DOHH2 (cell line): ENCODE data around the gene MMAB.

ENCODE experiments used
- H3F3A ChIP-seq: fragments of 200-600 bp; sonication (generic), shearing (Covaris generic); 2 replicates; pipeline ENCODE4 v1.6.0; 2016; ENCODE audit warnings: antibody characterized with exemption, mild to moderate bottlenecking; ENCODE audit not compliant: control insufficient read depth, insufficient read depth
- H3K27ac ChIP-seq: fragments of 200-600 bp; sonication (generic); 2 replicates; pipeline ENCODE4 v1.5.1; 2014; ENCODE audit warnings: low read depth, mild to moderate bottlenecking, low read length, moderate library complexity
- H3K27me3 ChIP-seq: fragments of 200-600 bp; sonication (generic); 2 replicates; pipeline ENCODE4 v1.6.1; 2014; ENCODE audit warnings: mild to moderate bottlenecking, low read length, mixed read lengths; ENCODE audit not compliant: control insufficient read depth
- H3K36me3 ChIP-seq: fragments of 200-600 bp; sonication (generic); 2 replicates; pipeline ENCODE4 v1.6.1; 2014; ENCODE audit warnings: mild to moderate bottlenecking, low read length, moderate library complexity, mixed read lengths; ENCODE audit not compliant: control insufficient read depth
- H3K4me1 ChIP-seq: fragments of 200-600 bp; sonication (generic); 2 replicates; pipeline ENCODE4 v1.6.1; 2014; ENCODE audit warnings: mild to moderate bottlenecking, low read length, mixed read lengths; ENCODE audit not compliant: control insufficient read depth
- H3K4me2 ChIP-seq: fragments of 200-600 bp; sonication (generic); 2 replicates; pipeline ENCODE4 v1.6.0; 2014; ENCODE audit warnings: mild to moderate bottlenecking, low read length, moderate library complexity
- H3K4me3 ChIP-seq: fragments of 200-600 bp; sonication (generic); 2 replicates; pipeline ENCODE4 v1.5.1; 2014; ENCODE audit warnings: mild to moderate bottlenecking, low read length, mixed read lengths
- H3K79me2 ChIP-seq: fragments of 200-600 bp; sonication (generic); 2 replicates; pipeline ENCODE4 v1.6.1; 2014; ENCODE audit warnings: mild to moderate bottlenecking, low read length, mixed read lengths; ENCODE audit not compliant: control insufficient read depth
- H3K9me2 ChIP-seq: fragments of 200-600 bp; sonication (generic); replicated peaks from 2 replicates; pipeline ENCODE4 v1.6.1; 2014; ENCODE audit warnings: mild to moderate bottlenecking, low read length, mixed read lengths; ENCODE audit not compliant: control insufficient read depth
- H3K9me3 ChIP-seq: fragments of 200-600 bp; sonication (generic); 2 replicates; pipeline ENCODE4 v1.6.1; 2014; ENCODE audit warnings: antibody characterized with exemption, low read length, mixed read lengths; ENCODE audit not compliant: control insufficient read depth, insufficient read depth
- H4K20me1 ChIP-seq: fragments of 200-600 bp; sonication (generic); 2 replicates; pipeline ENCODE4 v1.6.0; 2014; ENCODE audit warnings: low read depth, mild to moderate bottlenecking, antibody characterized with exemption, low read length, moderate library complexity; ENCODE audit not compliant: control insufficient read depth, insufficient read depth
- CTCF ChIP-seq: fragments of 200-600 bp; sonication (generic); IDR thresholded peaks from one replicate; pipeline ENCODE4 v1.5.1; 2014; ENCODE audit warnings: antibody characterized with exemption, mild to moderate bottlenecking, low read depth, low read length; ENCODE audit not compliant: poor library complexity, severe bottlenecking
- EZH2phosphoT487 ChIP-seq: fragments of 200-600 bp; sonication (generic); IDR thresholded peaks from 2 replicates; pipeline ENCODE4 v1.6.1; 2017; ENCODE audit warnings: borderline replicate concordance, mild to moderate bottlenecking, antibody characterized with exemption, low read length, moderate library complexity, mixed read lengths

Gene MMAB

GRCh38 chr12:109581856-109582255 is 8.6 kb upstream of the MMAB start:
- no peak overlapping the region for H3K4me3 ChIP-seq
- no peak overlapping the region for H3K4me2 ChIP-seq
- H3K36me3 ChIP-seq: peaks cover 80% of the 10 kb centered on the region
- no peaks in the 10 kb centered on the region for H3F3A ChIP-seq
- no peak overlapping the region for H3K27ac ChIP-seq
- H3K9me2 ChIP-seq: no peaks in the 10 kb centered on the region
- no peaks in the 10 kb centered on the region for H3K4me1 ChIP-seq
- H4K20me1 ChIP-seq: no peaks in the 10 kb centered on the region; the same call in 1 of the 2 replicates
- no peak for TF ChIP-seq CTCF
- no peaks in the 10 kb centered on the region for H3K9me3 ChIP-seq
- peaks cover 7% of the 10 kb centered on the region for H3K79me2 ChIP-seq
- no peaks in the 10 kb centered on the region for H3K27me3 ChIP-seq

GRCh38 chr12:109581334-109581691 is 8.0 kb upstream of the MMAB start:
- no peak overlapping the region for H3K4me2 ChIP-seq
- H3K4me3 ChIP-seq: no peak overlapping the region
- peaks cover 78% of the 10 kb centered on the region for H3K36me3 ChIP-seq
- no peak for TF ChIP-seq EZH2phosphoT487
- TF ChIP-seq CTCF: no peak
- no peaks in the 10 kb centered on the region for H3K4me1 ChIP-seq
- H4K20me1 ChIP-seq: no peaks in the 10 kb centered on the region; the same call in 1 of the 2 replicates
- no peaks in the 10 kb centered on the region for H3F3A ChIP-seq
- no peaks in the 10 kb centered on the region for H3K9me3 ChIP-seq
- H3K79me2 ChIP-seq: peaks cover 7% of the 10 kb centered on the region
- no peak overlapping the region for H3K27ac ChIP-seq
- no peaks in the 10 kb centered on the region for H3K27me3 ChIP-seq
- H3K9me2 ChIP-seq: no peaks in the 10 kb centered on the region

- peaks cover 79% of the 10 kb centered on the region for H3K36me3 ChIP-seq
Observed at GRCh38 chr12:109580684-109581333, 7.5 kb upstream of the MMAB start.

More at GRCh38 chr12:109580684-109581333, 7.5 kb upstream of the MMAB start:
- Histone ChIP-seq H3K4me3 (no peak overlapping the region), H3K9me3 (no peaks in the 10 kb centered on the region), H3F3A (no peaks in the 10 kb centered on the region), H3K4me2 (no peak overlapping the region), H3K9me2 (no peaks in the 10 kb centered on the region), H3K4me1 (no peaks in the 10 kb centered on the region), H4K20me1 (no peaks in the 10 kb centered on the region; the same call in 1 of the 2 replicates), H3K27me3 (no peaks in the 10 kb centered on the region), H3K27ac (no peak overlapping the region), H3K79me2 (peaks cover 8% of the 10 kb centered on the region)
- TF ChIP-seq CTCF (no peak), EZH2phosphoT487 (no peak)
